H9 (cell line): ENCODE data around the gene COASY. TPM values are rescaled to one million over a fixed set of nuclear protein-coding genes. Genes with fewer than 3 reads are reported as not detected.

Experiments used
- DNase-seq: peaks from one replicate; pipeline ENCODE4 v3.0.0-alpha.2; 2017
- H2AFZ ChIP-seq: one replicate; pipeline ENCODE4 v1.6.1; 2013; ENCODE audit warnings: mild to moderate bottlenecking, low read length, control low read depth, moderate library complexity
- H2AK5ac ChIP-seq: 2 replicates; pipeline ENCODE4 v1.6.1; 2013; ENCODE audit warnings: low read length, control low read depth, mixed read lengths; ENCODE audit not compliant: insufficient read length
- H2BK120ac ChIP-seq: one replicate; pipeline ENCODE4 v1.6.1; 2013; ENCODE audit warnings: low read depth, mild to moderate bottlenecking, low read length, control low read depth, inconsistent platforms; ENCODE audit not compliant: poor library complexity, severe bottlenecking
- H2BK12ac ChIP-seq: 2 replicates; pipeline ENCODE4 v1.6.1; 2013; ENCODE audit warnings: low read length, control low read depth, mixed read lengths, low read depth; ENCODE audit not compliant: insufficient read length
- H2BK15ac ChIP-seq: 2 replicates; pipeline ENCODE4 v1.6.1; 2013; ENCODE audit warnings: low read depth, low read length, control low read depth
- H2BK20ac ChIP-seq: one replicate; pipeline ENCODE4 v1.6.1; 2013; ENCODE audit warnings: low read depth, mild to moderate bottlenecking, low read length, control low read depth, inconsistent platforms; ENCODE audit not compliant: poor library complexity, severe bottlenecking
- H2BK5ac ChIP-seq: 2 replicates; pipeline ENCODE4 v1.6.1; 2013; ENCODE audit warnings: low read length, control low read depth, mixed read lengths; ENCODE audit not compliant: insufficient read length
- H3K14ac ChIP-seq: 2 replicates; pipeline ENCODE4 v1.6.1; 2013; ENCODE audit warnings: low read length, control low read depth; ENCODE audit not compliant: insufficient read depth
- H3K18ac ChIP-seq: 2 replicates; pipeline ENCODE4 v1.6.1; 2013; ENCODE audit warnings: low read depth, mild to moderate bottlenecking, mixed read lengths, low read length, control low read depth; ENCODE audit not compliant: insufficient read length
- H3K23ac ChIP-seq: 2 replicates; pipeline ENCODE4 v1.6.1; 2013; ENCODE audit warnings: low read length, control low read depth, mixed read lengths, low read depth; ENCODE audit not compliant: insufficient read length
- H3K23me2 ChIP-seq: 2 replicates; pipeline ENCODE4 v1.6.1; 2013; ENCODE audit warnings: low read depth, mild to moderate bottlenecking, mixed read lengths, low read length, control low read depth; ENCODE audit not compliant: insufficient read length, poor library complexity, severe bottlenecking
- H3K27ac ChIP-seq: 2 replicates; pipeline ENCODE4 v1.5.1; 2013; ENCODE audit warnings: low read length, control low read depth, mixed read lengths, low read depth; ENCODE audit not compliant: insufficient read length
- H3K27me3 ChIP-seq: 2 replicates; pipeline ENCODE4 v1.6.1; 2013; ENCODE audit warnings: low read length, control low read depth, inconsistent platforms; ENCODE audit not compliant: insufficient read depth
- H3K4ac ChIP-seq: 2 replicates; pipeline ENCODE4 v1.6.1; 2013; ENCODE audit warnings: low read depth, mild to moderate bottlenecking, control low read depth, inconsistent platforms, low read length, moderate library complexity
- H3K4me1 ChIP-seq: 2 replicates; pipeline ENCODE4 v1.6.1; 2013; ENCODE audit warnings: low read length, control low read depth, inconsistent platforms; ENCODE audit not compliant: insufficient read depth
- H3K4me2 ChIP-seq: 2 replicates; pipeline ENCODE4 v1.6.1; 2013; ENCODE audit warnings: low read length, control low read depth, mixed read lengths; ENCODE audit not compliant: insufficient read length, insufficient read depth
- H3K56ac ChIP-seq: 2 replicates; pipeline ENCODE4 v1.6.1; 2013; ENCODE audit warnings: low read depth, mild to moderate bottlenecking, mixed read lengths, low read length, control low read depth; ENCODE audit not compliant: insufficient read length
- H3K79me1 ChIP-seq: 2 replicates; pipeline ENCODE4 v1.6.1; 2013; ENCODE audit warnings: low read depth, mild to moderate bottlenecking, moderate library complexity, low read length, control low read depth, inconsistent platforms; ENCODE audit not compliant: insufficient read depth, poor library complexity, severe bottlenecking
- H3K79me2 ChIP-seq: 2 replicates; pipeline ENCODE4 v1.6.1; 2013; ENCODE audit warnings: low read length, control low read depth, inconsistent platforms; ENCODE audit not compliant: insufficient read depth
- H3K9ac ChIP-seq: 2 replicates; pipeline ENCODE4 v1.6.1; 2013; ENCODE audit warnings: low read length, control low read depth, mixed read lengths; ENCODE audit not compliant: insufficient read length; ENCODE audit errors: extremely low read depth
- H3K9me3 ChIP-seq: one replicate; pipeline ENCODE4 v1.6.1; 2013; ENCODE audit warnings: low read depth, low read length, inconsistent platforms; ENCODE audit not compliant: control insufficient read depth
- H3T11ph ChIP-seq: one replicate; pipeline ENCODE4 v1.6.1; 2013; ENCODE audit warnings: mild to moderate bottlenecking, low read length, control low read depth, inconsistent platforms
- H4K20me1 ChIP-seq: one replicate; pipeline ENCODE4 v1.6.1; 2013; ENCODE audit not compliant: control insufficient read depth, insufficient read length, insufficient read depth
- H4K5ac ChIP-seq: 2 replicates; pipeline ENCODE4 v1.6.1; 2013; ENCODE audit warnings: low read depth, mild to moderate bottlenecking, mixed read lengths, low read length, control low read depth; ENCODE audit not compliant: insufficient read length
- H4K8ac ChIP-seq: replicated peaks from 2 replicates; pipeline ENCODE4 v1.6.1; 2013; ENCODE audit warnings: low read length, control low read depth, mixed read lengths, low read depth; ENCODE audit not compliant: insufficient read length
- H4K91ac ChIP-seq: 2 replicates; pipeline ENCODE4 v1.6.1; 2013; ENCODE audit warnings: low read depth, mild to moderate bottlenecking, moderate library complexity, mixed read lengths, low read length, control low read depth; ENCODE audit not compliant: insufficient read length
- H3K27ac Mint-ChIP-seq, 3 experiments: 2 replicates in 2 of 3; 3 replicates in 1 of 3; pipeline ENCODE4 v1.8.0; 2020 to 2021; ENCODE audit warnings: mixed read lengths in 3 of 3, mild to moderate bottlenecking in 1 of 3, moderate library complexity in 1 of 3
- H3K27me3 Mint-ChIP-seq: 2 replicates; pipeline ENCODE4 v1.8.0; 2021; ENCODE audit warnings: low read depth, mild to moderate bottlenecking, moderate library complexity, mixed read lengths
- H3K36me3 Mint-ChIP-seq, 3 experiments: 2 replicates in 2 of 3; 3 replicates in 1 of 3; pipeline ENCODE4 v1.8.0; 2020 to 2021; ENCODE audit warnings: low read depth in 3 of 3, mixed read lengths in 3 of 3; ENCODE audit not compliant: insufficient read depth in 1 of 3
- H3K4me1 Mint-ChIP-seq, 2 experiments: 2 replicates each; pipeline ENCODE4 v1.8.0; 2020; ENCODE audit warnings: mixed read lengths in 2 of 2
- H3K4me3 Mint-ChIP-seq, 2 experiments: 2 replicates in 1 of 2; 3 replicates in 1 of 2; pipeline ENCODE4 v1.8.0; 2020 to 2021; ENCODE audit warnings: mild to moderate bottlenecking in 2 of 2, mixed read lengths in 2 of 2, moderate library complexity in 1 of 2
- H3K9me3 Mint-ChIP-seq, 2 experiments: 2 replicates in 1 of 2; 3 replicates in 1 of 2; pipeline ENCODE4 v1.8.0; 2020; ENCODE audit warnings: mild to moderate bottlenecking in 2 of 2, mixed read lengths in 2 of 2, moderate library complexity in 1 of 2
- WGBS: extraction: QIAGEN DNeasy Blood & Tissue Kit; methylation state at CpG from one replicate; pipeline ENCODE4 v1.1.7; 2013; ENCODE audit warnings: missing lambda C conversion rate, low lambda C conversion rate, mixed read lengths; ENCODE audit not compliant: insufficient read length; ENCODE audit errors: extremely low coverage; 5-methylcytosine and 5-hydroxymethylcytosine counted together
- total RNA-seq: library from RNA; stranded (reverse); gene quantifications from 2 replicates; pipeline ENCODE4 v1.2.1, GENCODE V29; 2021
- TF ChIP-seq, protein P1 (sequence below): fragments of 200-600 bp; sonication (generic); conservative IDR thresholded peaks from 3 replicates; pipeline ENCODE4 v1.8.0; 2021; ENCODE audit warnings: antibody characterized with exemption, mild to moderate bottlenecking

COASY gene
- total RNA-seq, 1 experiment from 2014 or later: 84.1 TPM

DNA sequence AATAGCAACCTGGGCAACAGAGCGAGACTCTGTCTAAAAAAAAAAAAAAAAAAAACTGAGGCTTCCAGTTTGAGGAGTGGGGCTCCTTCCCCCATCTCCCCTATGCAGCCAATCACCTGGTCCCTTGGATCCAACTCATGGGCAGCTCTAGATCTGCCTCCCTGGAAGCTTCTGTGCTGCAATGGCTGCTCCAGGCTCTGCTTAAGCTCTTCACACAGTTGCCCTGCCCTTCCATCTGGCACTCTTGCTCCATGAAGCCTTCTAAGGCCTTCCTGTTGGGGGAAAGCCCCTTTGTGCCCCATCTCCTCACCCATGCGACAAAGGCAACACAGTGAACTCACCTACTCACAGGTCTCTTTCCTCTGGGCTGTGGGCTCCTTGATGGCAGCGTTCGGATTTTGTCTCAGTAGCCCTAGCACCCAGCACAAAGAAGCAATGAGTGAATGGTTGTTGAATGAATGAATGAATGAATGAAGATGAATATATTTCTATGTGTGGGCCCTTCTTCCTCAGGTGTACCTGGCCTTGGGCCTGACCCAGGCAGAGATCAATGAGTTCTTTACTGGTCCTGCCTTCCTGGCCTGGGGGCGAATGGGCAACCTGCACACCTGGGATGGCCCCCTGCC lies 24.0 kb upstream of the COASY start:
- no peak overlapping the region for H2BK5ac ChIP-seq
- TF ChIP-seq, protein P1, sequence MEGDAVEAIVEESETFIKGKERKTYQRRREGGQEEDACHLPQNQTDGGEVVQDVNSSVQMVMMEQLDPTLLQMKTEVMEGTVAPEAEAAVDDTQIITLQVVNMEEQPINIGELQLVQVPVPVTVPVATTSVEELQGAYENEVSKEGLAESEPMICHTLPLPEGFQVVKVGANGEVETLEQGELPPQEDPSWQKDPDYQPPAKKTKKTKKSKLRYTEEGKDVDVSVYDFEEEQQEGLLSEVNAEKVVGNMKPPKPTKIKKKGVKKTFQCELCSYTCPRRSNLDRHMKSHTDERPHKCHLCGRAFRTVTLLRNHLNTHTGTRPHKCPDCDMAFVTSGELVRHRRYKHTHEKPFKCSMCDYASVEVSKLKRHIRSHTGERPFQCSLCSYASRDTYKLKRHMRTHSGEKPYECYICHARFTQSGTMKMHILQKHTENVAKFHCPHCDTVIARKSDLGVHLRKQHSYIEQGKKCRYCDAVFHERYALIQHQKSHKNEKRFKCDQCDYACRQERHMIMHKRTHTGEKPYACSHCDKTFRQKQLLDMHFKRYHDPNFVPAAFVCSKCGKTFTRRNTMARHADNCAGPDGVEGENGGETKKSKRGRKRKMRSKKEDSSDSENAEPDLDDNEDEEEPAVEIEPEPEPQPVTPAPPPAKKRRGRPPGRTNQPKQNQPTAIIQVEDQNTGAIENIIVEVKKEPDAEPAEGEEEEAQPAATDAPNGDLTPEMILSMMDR: no peak
- Mint-ChIP-seq H3K36me3 (peaks cover 0 to 27% (median 19%) of the 10 kb centered on the region in 3 experiments; a peak in 6 of 7 replicates), H3K4me3 (peak overlapping the region; percentile 28 to 40; a peak in 3 of 5 replicates), H3K9me3 (no peaks in the 10 kb centered on the region), H3K27ac (peak overlapping the region in 2 of 3 experiments; percentile 15 to 49; a peak in 1 of 7 replicates), H3K4me1 (peaks cover 11 to 19% of the 10 kb centered on the region in 2 experiments), H3K27me3 (peaks cover 13% of the 10 kb centered on the region)
- DNase-seq: no peak
- no peaks in the 10 kb centered on the region for H3K79me1 ChIP-seq
- no peak overlapping the region for H4K91ac ChIP-seq
- no peak overlapping the region for H4K8ac ChIP-seq
- no peak overlapping the region for H3K56ac ChIP-seq
- no CpG with 5 or more reads among the region's 5 CpGs for WGBS
- no peak overlapping the region for H3K4ac ChIP-seq
- H3K23ac ChIP-seq: no peak overlapping the region
- H3K23me2 ChIP-seq: peaks cover 5% of the 10 kb centered on the region
- H3K9me3 ChIP-seq: no peaks in the 10 kb centered on the region
- no peak overlapping the region for H3T11ph ChIP-seq
- no peaks in the 10 kb centered on the region; the same call in 1 of the 2 replicates for H3K4me1 ChIP-seq
- H4K20me1 ChIP-seq: no peaks in the 10 kb centered on the region
- H2BK20ac ChIP-seq: no peak overlapping the region
- no peak overlapping the region for H3K9ac ChIP-seq
- H3K18ac ChIP-seq: no peak overlapping the region
- no peak overlapping the region for H3K4me2 ChIP-seq
- no peak overlapping the region for H3K27ac ChIP-seq
- no peak overlapping the region for H3K14ac ChIP-seq
- H2BK12ac ChIP-seq: peak overlapping the region; percentile 94
- no peak overlapping the region for H4K5ac ChIP-seq
- no peaks in the 10 kb centered on the region for H3K27me3 ChIP-seq
- H2BK15ac ChIP-seq: no peak overlapping the region
- no peak overlapping the region for H2AK5ac ChIP-seq
- no peak overlapping the region for H2AFZ ChIP-seq
- H3K79me2 ChIP-seq: no peaks in the 10 kb centered on the region
- no peak overlapping the region for H2BK120ac ChIP-seq
